Measurements from ENCODE around the gene CEBPB. TPM values are rescaled to one million over a fixed set of nuclear protein-coding genes. Genes with fewer than 3 reads are reported as not detected.

The CEBPB gene
- total and polyA plus RNA-seq, 3 donors from 2014 or later, result 11.3 to 40.0 (median 25.9) TPM

GRCh38 chr20:50217207-50217949 lies 26.7 kb downstream of the CEBPB start:
- no peak for DNase-seq
- H3K4me3 ChIP-seq, result no peak overlapping the region
- no peaks in the 10 kb centered on the region for H3K9me3 ChIP-seq
- intact Hi-C loops (cut with DNase I; ENCODE audit: low total_unique reads), result no loop called here
- TF ChIP-seq POLR2A (IDR thresholded peaks at IDR 0.05), result no peak
- TF ChIP-seq CTCF (IDR thresholded peaks at IDR 0.05), result no peak
- no peaks in the 10 kb centered on the region for H3K4me1 ChIP-seq
- no peak overlapping the region for H3K27ac ChIP-seq
- H3K36me3 ChIP-seq (ENCODE audit: low read depth, missing control alignments), result no peaks in the 10 kb centered on the region
- WGBS, 2 donors, result 92 to 95% methylated on average over 12 to 14 of the region's 14 CpGs
- no peaks in the 10 kb centered on the region for H3K27me3 ChIP-seq

- intact Hi-C loops (cut with DNase I; ENCODE audit: low total_unique reads), result no loop called here
- H3K4me3 ChIP-seq, result no peak overlapping the region
- no peaks in the 10 kb centered on the region for H3K9me3 ChIP-seq
- TF ChIP-seq CTCF (IDR thresholded peaks at IDR 0.05) (no peak), POLR2A (IDR thresholded peaks at IDR 0.05) (no peak)
- no peaks in the 10 kb centered on the region for H3K27me3 ChIP-seq
- H3K36me3 ChIP-seq (ENCODE audit: low read depth, missing control alignments), result no peaks in the 10 kb centered on the region
- WGBS, 2 donors, result 72 to 89% methylated on average over 5 of the region's 5 CpGs
- no peak overlapping the region for H3K27ac ChIP-seq
- DNase-seq, result no peak
- H3K4me1 ChIP-seq, result peaks cover 1% of the 10 kb centered on the region
Measured at GRCh38 chr20:50218987-50219435, 28.4 kb downstream of the CEBPB start.

- Histone ChIP-seq H3K36me3 (ENCODE audit: low read depth, missing control alignments) (no peaks in the 10 kb centered on the region), H3K27me3 (no peaks in the 10 kb centered on the region), H3K4me1 (peaks cover 7% of the 10 kb centered on the region), H3K27ac (no peak overlapping the region), H3K9me3 (no peaks in the 10 kb centered on the region), H3K4me3 (no peak overlapping the region)
- intact Hi-C loops (cut with DNase I; ENCODE audit: low total_unique reads), result no loop called here
- no peak for DNase-seq
- no peak for TF ChIP-seq POLR2A (IDR thresholded peaks at IDR 0.05)
- no peak for TF ChIP-seq CTCF (IDR thresholded peaks at IDR 0.05)
- WGBS, 2 donors, result 75 to 86% methylated on average over 4 of the region's 4 CpGs
Measured at GRCh38 chr20:50219600-50219999, 29.0 kb downstream of the CEBPB start.

- Histone ChIP-seq H3K36me3 (ENCODE audit: low read depth, missing control alignments) (no peaks in the 10 kb centered on the region), H3K27ac (no peak overlapping the region), H3K9me3 (no peaks in the 10 kb centered on the region), H3K4me3 (no peak overlapping the region), H3K27me3 (no peaks in the 10 kb centered on the region), H3K4me1 (peaks cover 11% of the 10 kb centered on the region)
- 92 to 93% methylated on average over 11 of the region's 11 CpGs for WGBS, 2 donors
- intact Hi-C loops (cut with DNase I; ENCODE audit: low total_unique reads), result loop anchor here (10.0 kb wide), 1 partner anchor 65 kb away; no protein-coding TSS in a partner anchor
- DNase-seq, result no peak
- TF ChIP-seq POLR2A (IDR thresholded peaks at IDR 0.05), result no peak
- no peak for TF ChIP-seq CTCF (IDR thresholded peaks at IDR 0.05)
Measured at GRCh38 chr20:50220093-50220893, 29.7 kb downstream of the CEBPB start.
